H1 (cell line): ENCODE measurements around the gene RELT. TPM values are rescaled to one million over a fixed set of nuclear protein-coding genes. Genes with fewer than 3 reads are reported as not detected.

Experiments used
- CTCF ChIA-PET: fragments of 300-600 bp; sonication (Branson Sonifier 250); formaldehyde crosslinking; loops from one replicate; lab custom pipeline; 2021; ENCODE audit not compliant: partially characterized antibody; lab: Charles Lee
- POLR2A ChIA-PET: fragments of 300-600 bp; sonication (Branson Sonifier 250); formaldehyde crosslinking; loops from one replicate; lab custom pipeline; 2021; ENCODE audit warnings: inconsistent platforms; ENCODE audit not compliant: partially characterized antibody; lab: Charles Lee
- DNase-seq, 2 experiments: peaks; one replicate each; pipeline versions ENCODE4 v3.0.0 to v3.0.0-alpha.2; 2010 to 2022; ENCODE audit warnings: low spot score in 2 of 2, low read depth in 1 of 2, mixed read lengths in 1 of 2
- FAIRE-seq: peaks from 2 replicates; lab custom pipeline; 2011; peaks lifted over from hg19 to GRCh38; lab: Jason Lieb, UNC
- H2AFZ ChIP-seq: 2 replicates; pipeline ENCODE4 v1.8.1; 2012; ENCODE audit warnings: low read length, inconsistent platforms
- H2AK5ac ChIP-seq: 2 replicates; pipeline ENCODE4 v1.6.1; 2013; ENCODE audit warnings: low read depth, low read length
- H2BK120ac ChIP-seq: replicated peaks from 2 replicates; pipeline ENCODE3; 2013; ENCODE audit warnings: low read depth, low read length, inconsistent platforms
- H2BK12ac ChIP-seq: 2 replicates; pipeline ENCODE4 v1.6.1; 2013; ENCODE audit warnings: low read depth, low read length
- H2BK15ac ChIP-seq: 2 replicates; pipeline ENCODE4 v1.6.1; 2013; ENCODE audit warnings: low read length
- H2BK20ac ChIP-seq: 2 replicates; pipeline ENCODE4 v1.6.1; 2013; ENCODE audit warnings: low read length
- H2BK5ac ChIP-seq: 2 replicates; pipeline ENCODE4 v1.6.1; 2013; ENCODE audit warnings: low read depth, low read length
- H3K14ac ChIP-seq: 2 replicates; pipeline ENCODE4 v1.6.1; 2013; ENCODE audit warnings: inconsistent platforms; ENCODE audit not compliant: insufficient read length
- H3K18ac ChIP-seq: 2 replicates; pipeline ENCODE4 v1.6.1; 2013; ENCODE audit warnings: low read length; ENCODE audit errors: extremely low read depth
- H3K23ac ChIP-seq: 2 replicates; pipeline ENCODE4 v1.6.1; 2013; ENCODE audit warnings: inconsistent platforms; ENCODE audit not compliant: insufficient read length
- H3K23me2 ChIP-seq: 2 replicates; pipeline ENCODE4 v1.6.1; 2013; ENCODE audit warnings: low read depth, low read length
- H3K27ac ChIP-seq: 2 replicates; pipeline ENCODE4 v1.6.1; 2011; ENCODE audit warnings: low read depth, low read length, inconsistent platforms
- H3K27me3 ChIP-seq, 4 experiments: replicated peaks in 1 of 4; 1 replicate in 1 of 4; 2 replicates in 3 of 4; pipeline versions ENCODE4 v1.6.1 to v1.8.1; 2011 to 2013; ENCODE audit warnings: low read length in 3 of 4, mild to moderate bottlenecking in 3 of 4, inconsistent platforms in 2 of 4, mixed read lengths in 2 of 4, moderate library complexity in 1 of 4; ENCODE audit not compliant: control insufficient read depth in 3 of 4, insufficient read depth in 3 of 4; ENCODE audit errors: extremely low read depth in 1 of 4
- H3K36me3 ChIP-seq, 4 experiments: 2 replicates each; pipeline versions ENCODE4 v1.6.1 to v1.8.1; 2011 to 2013; ENCODE audit warnings: mild to moderate bottlenecking in 4 of 4, low read length in 3 of 4, moderate library complexity in 2 of 4, control low read depth in 1 of 4, inconsistent platforms in 1 of 4; ENCODE audit not compliant: insufficient read depth in 4 of 4, control insufficient read depth in 2 of 4
- H3K4ac ChIP-seq: replicated peaks from 2 replicates; pipeline ENCODE3; 2013; ENCODE audit warnings: low read length, low read depth, mixed read lengths, inconsistent platforms; ENCODE audit not compliant: insufficient read length
- H3K4me1 ChIP-seq, 4 experiments: replicated peaks in 1 of 4; 1 replicate in 1 of 4; 2 replicates in 3 of 4; pipeline versions ENCODE4 v1.6.1 to v1.8.1; 2011 to 2013; ENCODE audit warnings: low read length in 3 of 4, inconsistent platforms in 2 of 4, mixed read lengths in 1 of 4; ENCODE audit not compliant: insufficient read depth in 4 of 4, control insufficient read depth in 3 of 4
- H3K4me2 ChIP-seq, 2 experiments: 2 replicates each; pipeline versions ENCODE4 v1.6.1 to v1.8.1; 2011 to 2013; ENCODE audit warnings: low read depth in 2 of 2, low read length in 2 of 2, control low read depth in 1 of 2, inconsistent platforms in 1 of 2, mild to moderate bottlenecking in 1 of 2; ENCODE audit not compliant: insufficient read depth in 1 of 2
- H3K4me3 ChIP-seq, 4 experiments: fragments of 200-600, 300-600 bp in 1 of 4; sonication (generic), shearing (Covaris generic), sonication (Bioruptor Twin) in 1 of 4; 2 replicates each; pipeline versions ENCODE4 v1.5.1 to v1.8.1; 2011 to 2016; ENCODE audit warnings: low read length in 4 of 4, low read depth in 3 of 4, control low read depth in 2 of 4, inconsistent platforms in 2 of 4, mild to moderate bottlenecking in 2 of 4, mixed read lengths in 1 of 4, moderate library complexity in 1 of 4; ENCODE audit not compliant: insufficient read depth in 2 of 4; ENCODE audit errors: extremely low read depth in 1 of 4
- H3K56ac ChIP-seq: replicated peaks from 2 replicates; pipeline ENCODE3; 2013; ENCODE audit warnings: low read depth, mild to moderate bottlenecking, mixed read lengths, low read length, inconsistent platforms; ENCODE audit not compliant: insufficient read length
- H3K79me1 ChIP-seq: 2 replicates; pipeline ENCODE4 v1.6.1; 2013; ENCODE audit warnings: low read depth, low read length, control low read depth
- H3K79me2 ChIP-seq, 2 experiments: 2 replicates each; pipeline versions ENCODE4 v1.6.1 to v1.8.1; 2012 to 2013; ENCODE audit warnings: low read length in 2 of 2, mild to moderate bottlenecking in 2 of 2, inconsistent platforms in 1 of 2; ENCODE audit not compliant: insufficient read depth in 2 of 2, control insufficient read depth in 1 of 2
- H3K9ac ChIP-seq, 4 experiments: replicated peaks in 1 of 4; 1 replicate in 1 of 4; 2 replicates in 3 of 4; pipeline versions ENCODE4 v1.6.1 to v1.8.1; 2011 to 2013; ENCODE audit warnings: low read depth in 3 of 4, low read length in 3 of 4, control low read depth in 2 of 4, mild to moderate bottlenecking in 2 of 4, moderate library complexity in 2 of 4, inconsistent platforms in 1 of 4; ENCODE audit errors: extremely low read depth in 1 of 4
- H3K9me3 ChIP-seq, 2 experiments: 2 replicates each; pipeline versions ENCODE4 v1.6.1 to v1.8.1; 2012 to 2013; ENCODE audit warnings: mild to moderate bottlenecking in 2 of 2, moderate library complexity in 2 of 2, control low read depth in 1 of 2, inconsistent platforms in 1 of 2, low read depth in 1 of 2, low read length in 1 of 2, mixed read lengths in 1 of 2; ENCODE audit not compliant: insufficient read depth in 2 of 2
- H4K20me1 ChIP-seq, 2 experiments: replicated peaks in 1 of 2; 2 replicates each; pipeline versions ENCODE3 to v1.8.1; 2011 to 2013; ENCODE audit warnings: inconsistent platforms in 2 of 2, low read length in 2 of 2, mild to moderate bottlenecking in 1 of 2; ENCODE audit not compliant: insufficient read depth in 2 of 2, control insufficient read depth in 1 of 2
- H4K5ac ChIP-seq: 2 replicates; pipeline ENCODE4 v1.6.1; 2013; ENCODE audit warnings: low read length, low read depth, mixed read lengths, inconsistent platforms; ENCODE audit not compliant: insufficient read length
- H4K8ac ChIP-seq: 2 replicates; pipeline ENCODE4 v1.8.0; 2013; ENCODE audit warnings: mild to moderate bottlenecking, moderate library complexity, low read length, inconsistent platforms; ENCODE audit not compliant: insufficient read depth; ENCODE audit errors: extremely low read depth
- H4K91ac ChIP-seq: replicated peaks from 2 replicates; pipeline ENCODE3; 2013; ENCODE audit warnings: low read length, mixed read lengths, inconsistent platforms; ENCODE audit not compliant: insufficient read length
- GTF2F1 ChIP-seq: IDR thresholded peaks from 2 replicates; pipeline ENCODE4 v1.6.1; 2012; ENCODE audit warnings: low read depth, low read length, improper control_type of control experiment, borderline replicate concordance
- NANOG ChIP-seq: IDR thresholded peaks from 2 replicates; pipeline ENCODE4 v1.6.1; 2011; ENCODE audit warnings: low read length, low read depth, mild to moderate bottlenecking, inconsistent platforms; ENCODE audit not compliant: insufficient read depth, poor library complexity, severe bottlenecking
- POLR2A ChIP-seq, 2 experiments: IDR thresholded peaks; 1 replicate in 1 of 2; 2 replicates in 1 of 2; pipeline ENCODE4 v1.6.1; 2011; ENCODE audit warnings: low read depth in 2 of 2, low read length in 2 of 2, mild to moderate bottlenecking in 2 of 2; ENCODE audit errors: control extremely low read depth in 1 of 2
- TBP ChIP-seq: IDR thresholded peaks from 2 replicates; pipeline ENCODE4 v1.6.1; 2011; ENCODE audit warnings: low read depth, low read length, improper control_type of control experiment
- WGBS, 2 experiments: shearing (Covaris generic) in 1 of 2; methylation state at CpG; one replicate each; pipeline versions ENCODE4 v1.1.6 to v1.1.7; 2013 to 2015; ENCODE audit warnings: low lambda C conversion rate in 2 of 2, mixed read lengths in 2 of 2, inconsistent platforms in 1 of 2, low coverage in 1 of 2, missing lambda C conversion rate in 1 of 2; ENCODE audit not compliant: insufficient replicate concordance in 2 of 2, insufficient coverage in 1 of 2, insufficient read length in 1 of 2; ENCODE audit errors: extremely low coverage in 1 of 2, missing lambda C conversion rate in 1 of 2; 5-methylcytosine and 5-hydroxymethylcytosine counted together
- polyA plus RNA-seq, 7 experiments: library from polyadenylated mRNA; depleted of rRNA in 3 of 7; stranded (reverse) in 5 of 7; unstranded in 2 of 7; fragments of >200 nt in 5 of 7; fragments of 200-250 nt in 2 of 7; gene quantifications; 1 replicate in 5 of 7; 2 replicates in 1 of 7; 4 replicates in 1 of 7; pipeline versions ENCODE4 v1.2.1 to v1.2.3, GENCODE V29; 2011 to 2013; ENCODE audit warnings: missing spikeins in 2 of 7, mixed read lengths in 2 of 7
- total RNA-seq: library from RNA; stranded (reverse); fragmentation: NEBNext Ultra II Directional; extraction: Animal tissue kit (Norgen Biotek cat#: 25700); gene quantifications from 2 replicates; pipeline ENCODE4 v1.2.1, GENCODE V29; 2021

RELT gene
- total and polyA plus RNA-seq, 2 of the 8 experiments (the other 6 are each of a cell fraction or from before 2014, with no cell fraction given), result 3.4 to 5.7 TPM

- H2BK5ac ChIP-seq, result no peak overlapping the region
- H2BK20ac ChIP-seq, result no peak overlapping the region
- no peaks in the 10 kb centered on the region for H3K79me2 ChIP-seq
- no peaks in the 10 kb centered on the region for H3K36me3 ChIP-seq
- H4K5ac ChIP-seq, result no peak overlapping the region
- H2BK15ac ChIP-seq, result no peak overlapping the region
- H2AFZ ChIP-seq, result no peak overlapping the region
- H4K8ac ChIP-seq, result no peak overlapping the region
- FAIRE-seq (no peak), DNase-seq (no peak)
- no peak overlapping the region for H3K14ac ChIP-seq
- no peak overlapping the region for H2BK120ac ChIP-seq
- H3K4ac ChIP-seq, result no peak overlapping the region
- no peak overlapping the region for H3K18ac ChIP-seq
- WGBS, 2 experiments, result 82% methylated on average over 3 of the region's 5 CpGs; no CpG with 5 or more reads in 1 of the 2 experiments
- no peak overlapping the region for H3K56ac ChIP-seq
- no peak overlapping the region for H3K4me2 ChIP-seq
- no peak overlapping the region for H3K4me3 ChIP-seq
- H3K27ac ChIP-seq, result no peak overlapping the region
- TF ChIP-seq TBP (no peak), GTF2F1 (no peak), NANOG (no peak), POLR2A (IDR thresholded peaks at IDR 0.05; ENCODE audit: control extremely low read depth in 1 of 2, low read depth in 2 of 2, low read length in 2 of 2) (no peak)
- POLR2A ChIA-PET, result interaction anchor here (0.8 to 1.6 kb wide), 3 partner anchors 12 to 63 kb away, joined by 3 to 5 read pairs (median 3); no protein-coding TSS in a partner anchor
- peaks cover 0 to 4% (median 2%) of the 10 kb centered on the region in 4 experiments; a peak in 4 of 7 replicates for H3K27me3 ChIP-seq
- H3K23me2 ChIP-seq, result peaks cover 3% of the 10 kb centered on the region; the same call in 1 of the 2 replicates
- no peaks in the 10 kb centered on the region for H3K79me1 ChIP-seq
- no peak overlapping the region for H2AK5ac ChIP-seq
- no peaks in the 10 kb centered on the region for H3K9me3 ChIP-seq
- H2BK12ac ChIP-seq, result no peak overlapping the region
- peaks cover 2 to 9% of the 10 kb centered on the region in 2 experiments for H4K20me1 ChIP-seq
- H4K91ac ChIP-seq, result no peak overlapping the region
- no peak overlapping the region for H3K23ac ChIP-seq
- H3K9ac ChIP-seq, result no peak overlapping the region
- H3K4me1 ChIP-seq, result peaks cover 0 to 3% (median under 1%) of the 10 kb centered on the region in 4 experiments; a peak in 3 of 7 replicates
- CTCF ChIA-PET, result interaction anchor here (1.1 to 59.1 kb wide), 9 partner anchors 8 to 116 kb away, joined by 3 to 1456 read pairs (median 6); partner anchors contain the start of genes ARHGEF17 and RELT
These were observed 18.1 kb upstream of the RELT start for GRCh38 chr11:73358071-73358470.
